Measurements from ENCODE around the gene SPATA19.
"Not testable (repeated sequence)": the region's sequence is repeated elsewhere in the genome, so short reads cannot be mapped to it uniquely, and the experiment has no call there.

SPATA19 gene

DNA sequence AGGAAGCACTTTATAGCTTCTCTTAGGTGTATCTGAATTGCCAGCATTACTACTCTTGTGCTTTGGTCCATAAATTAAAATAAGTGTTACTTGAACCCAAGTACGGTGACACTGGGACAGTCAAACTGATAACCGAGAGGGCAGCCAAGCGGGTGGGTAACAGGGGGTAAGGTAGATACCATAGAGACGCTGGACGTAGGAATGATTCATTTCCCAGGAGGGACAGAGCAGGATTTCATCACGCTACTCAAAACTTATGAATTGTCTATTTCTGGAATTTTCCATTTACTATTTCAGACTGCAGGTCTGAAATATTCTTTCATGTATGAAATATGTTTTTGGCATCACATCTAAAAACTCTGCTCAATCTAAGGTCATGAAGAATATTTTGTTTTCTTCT lies 14.8 kb upstream of the SPATA19 start:
- no peak for TF ChIP-seq CTCF (IDR thresholded peaks at IDR 0.05; ENCODE audit: control insufficient read depth, insufficient read depth, low read depth, low read length, missing control alignments)
- no peak overlapping the region for H3K4me3 ChIP-seq (ENCODE audit: control insufficient read depth, low read depth, low read length)
- no peak for DNase-seq (ENCODE audit: low read depth)

DNA sequence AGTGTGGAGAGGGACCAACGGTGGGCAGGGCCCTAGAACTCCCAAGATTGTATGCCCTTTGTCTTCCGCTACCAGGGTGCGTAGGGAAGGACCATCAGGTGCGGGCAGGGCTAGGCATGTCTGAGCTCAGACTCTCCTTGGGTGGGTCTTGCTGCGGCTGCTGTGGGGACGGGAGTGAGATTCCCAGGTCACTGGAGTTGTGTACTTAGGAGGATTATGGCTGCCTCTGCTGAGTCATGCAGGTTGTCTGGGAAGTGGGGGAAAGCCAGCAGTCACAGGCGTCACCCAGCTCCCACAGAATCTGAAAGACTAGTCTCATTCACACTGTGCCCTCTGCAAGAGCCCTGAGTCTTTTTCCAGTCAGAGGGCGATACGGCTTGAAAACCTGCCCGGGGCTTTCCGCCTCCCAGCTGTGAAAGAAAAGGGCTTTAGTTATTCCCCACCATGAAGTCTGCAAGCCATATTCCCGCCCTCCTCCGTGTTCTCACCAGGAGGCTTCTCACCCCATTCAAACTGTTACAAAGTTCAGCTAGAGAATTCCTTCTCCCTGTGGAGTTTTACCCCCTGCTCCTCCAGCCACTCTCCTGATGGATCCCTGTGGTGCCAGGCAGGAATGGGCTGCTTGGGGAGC lies 9.1 kb upstream of the SPATA19 start:
- not testable (repeated sequence) for DNase-seq (ENCODE audit: low read depth); H3K4me3 ChIP-seq (ENCODE audit: control insufficient read depth, low read depth, low read length)

DNA sequence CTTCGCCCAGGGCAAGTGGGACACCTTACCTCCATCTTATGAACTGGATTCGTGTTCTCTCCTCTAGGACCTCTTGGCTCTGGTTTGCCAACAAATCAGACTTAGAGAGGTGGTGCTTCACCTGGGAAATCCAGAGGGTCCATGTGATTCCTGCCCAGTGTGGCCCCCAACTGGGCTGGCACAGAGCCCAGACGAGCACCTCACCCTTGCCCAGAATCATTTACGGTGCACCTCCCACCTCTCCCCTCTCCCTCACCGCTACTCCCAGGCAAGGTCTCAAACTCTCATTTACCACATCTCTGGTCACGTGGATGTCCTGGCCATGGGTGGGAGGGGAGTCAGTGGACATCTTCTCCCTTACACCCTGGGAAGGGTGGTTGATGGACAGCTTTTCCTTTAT lies 1.1 kb downstream of the SPATA19 start:
- H3K4me3 ChIP-seq (ENCODE audit: control insufficient read depth, low read depth, low read length): no peak overlapping the region
- DNase-seq (ENCODE audit: low read depth): no peak
- TF ChIP-seq CTCF (IDR thresholded peaks at IDR 0.05; ENCODE audit: control insufficient read depth, insufficient read depth, low read depth, low read length, missing control alignments): no peak

DNA sequence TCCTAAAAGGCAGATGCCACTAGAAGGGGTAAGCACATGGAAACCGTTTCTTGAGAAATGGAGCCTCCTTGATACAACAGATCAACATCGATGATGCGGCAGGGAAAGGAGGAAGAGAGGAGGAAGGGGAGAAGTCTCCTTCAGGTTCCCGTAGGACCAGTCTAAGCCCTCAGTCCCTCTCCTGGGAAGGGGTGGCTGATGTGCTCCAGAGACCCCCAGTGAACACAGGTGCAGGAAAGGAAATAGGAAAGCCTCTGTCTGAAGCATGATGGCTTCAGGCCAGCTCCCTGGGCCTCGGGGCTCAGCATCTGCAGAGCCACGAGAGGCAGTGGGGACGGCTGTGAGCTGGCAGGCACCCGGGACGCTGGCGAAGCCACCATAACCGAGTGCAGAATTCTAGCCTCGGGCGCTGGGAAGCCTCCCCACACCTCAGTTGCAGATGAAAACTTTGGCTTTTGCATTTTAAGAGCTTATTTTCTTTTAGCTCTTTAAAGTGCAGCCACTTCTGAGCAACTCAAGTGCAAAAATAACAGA lies 1.8 kb downstream of the SPATA19 start:
- no peak for DNase-seq (ENCODE audit: low read depth)
- H3K4me3 ChIP-seq (ENCODE audit: control insufficient read depth, low read depth, low read length): no peak overlapping the region
- no peak for TF ChIP-seq CTCF (IDR thresholded peaks at IDR 0.05; ENCODE audit: control insufficient read depth, insufficient read depth, low read depth, low read length, missing control alignments)

DNA sequence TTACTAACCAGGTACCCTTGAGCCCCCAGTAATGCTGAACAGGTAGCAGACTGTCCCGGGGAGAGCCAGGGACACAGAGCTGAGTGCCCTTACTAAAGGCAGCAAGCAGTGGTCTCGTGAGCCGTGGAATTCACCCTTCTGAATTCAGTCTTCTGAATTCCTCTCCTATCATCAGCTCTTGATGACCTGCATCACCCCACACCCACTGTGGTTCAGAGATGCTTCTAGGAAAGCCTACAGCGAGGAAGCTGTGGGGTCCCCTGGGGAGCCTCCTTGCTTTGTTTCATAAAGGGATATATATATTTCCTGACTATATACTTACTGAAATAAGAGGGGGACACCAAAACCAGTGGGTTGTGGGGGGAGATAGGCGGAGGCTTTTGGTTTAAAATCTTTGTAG lies 2.6 kb downstream of the SPATA19 start:
- no peak for DNase-seq (ENCODE audit: low read depth)
- H3K4me3 ChIP-seq (ENCODE audit: control insufficient read depth, low read depth, low read length): no peak overlapping the region
- TF ChIP-seq CTCF (IDR thresholded peaks at IDR 0.05; ENCODE audit: control insufficient read depth, insufficient read depth, low read depth, low read length, missing control alignments): no peak

DNA sequence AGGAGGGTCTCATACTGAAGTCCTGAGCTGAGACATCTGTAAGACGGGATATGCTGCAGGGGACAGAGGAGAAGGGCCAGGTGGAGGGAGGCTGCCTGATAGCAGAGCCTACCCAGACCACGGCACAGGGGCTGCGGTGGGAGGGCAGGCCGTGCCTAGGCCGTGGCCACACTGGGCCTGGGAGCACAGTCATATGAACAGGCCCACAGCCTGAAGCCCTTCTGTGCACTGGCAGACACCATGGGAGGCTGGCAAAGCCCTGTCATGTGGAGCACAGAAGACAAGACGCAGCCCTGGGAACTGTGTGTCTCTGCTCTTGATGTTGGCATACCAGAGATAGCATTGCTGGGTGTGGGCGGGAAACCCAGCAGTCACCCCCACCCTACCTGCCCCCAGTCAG lies 3.3 kb downstream of the SPATA19 start:
- H3K4me3 ChIP-seq (ENCODE audit: control insufficient read depth, low read depth, low read length): no peak overlapping the region
- TF ChIP-seq CTCF (IDR thresholded peaks at IDR 0.05; ENCODE audit: control insufficient read depth, insufficient read depth, low read depth, low read length, missing control alignments): no peak
- DNase-seq (ENCODE audit: low read depth): no peak

- no peak for DNase-seq (ENCODE audit: low read depth)
- no peak for TF ChIP-seq CTCF (IDR thresholded peaks at IDR 0.05; ENCODE audit: control insufficient read depth, insufficient read depth, low read depth, low read length, missing control alignments)
- no peak overlapping the region for H3K4me3 ChIP-seq (ENCODE audit: control insufficient read depth, low read depth, low read length)
These were observed 3.9 kb downstream of the SPATA19 start for GRCh38 chr11:133841279-133842043.
